Measurements from ENCODE around the gene HOXD8. TPM values are rescaled to one million over a fixed set of nuclear protein-coding genes. Genes with fewer than 3 reads are reported as not detected.

Gene HOXD8
- total RNA-seq, 1 donor, result 3.3 TPM

- no peaks in the 10 kb centered on the region for H3K9me3 ChIP-seq (ENCODE audit: low read depth, low read length)
- no peaks in the 10 kb centered on the region for H3K79me2 ChIP-seq (ENCODE audit: insufficient read depth, low read length)
- no peaks in the 10 kb centered on the region for H3K4me1 ChIP-seq (ENCODE audit: insufficient read depth, low read length)
- DNase-seq (ENCODE audit: insufficient read length, low spot score, missing footprints), result peak; percentile 80
- no peak overlapping the region for H3K4me2 ChIP-seq (ENCODE audit: insufficient read depth, low read length)
- H3K27me3 ChIP-seq (ENCODE audit: insufficient read depth, low read length), result peaks cover 91% of the 10 kb centered on the region
- no peak for TF ChIP-seq CTCF (IDR thresholded peaks at IDR 0.05; ENCODE audit: extremely low read depth, low read depth, low read length)
- no peaks in the 10 kb centered on the region for H4K20me1 ChIP-seq (ENCODE audit: insufficient read depth, low read length)
- H3K36me3 ChIP-seq (ENCODE audit: insufficient read depth, low read length), result no peaks in the 10 kb centered on the region
- no peak overlapping the region for H3K27ac ChIP-seq (ENCODE audit: low read depth, low read length)
- H2AFZ ChIP-seq (ENCODE audit: low read length), result no peak overlapping the region
- H3K4me3 ChIP-seq (ENCODE audit: insufficient read depth, low read length), result no peak overlapping the region
Observed at GRCh38 chr2:176109192-176109901, 20.2 kb upstream of the HOXD8 start.

GRCh38 chr2:176109946-176110345 is 19.6 kb upstream of the HOXD8 start:
- no peak for DNase-seq (ENCODE audit: insufficient read length, low spot score, missing footprints)
- Histone ChIP-seq H3K4me1 (ENCODE audit: insufficient read depth, low read length) (no peaks in the 10 kb centered on the region), H3K27ac (ENCODE audit: low read depth, low read length) (no peak overlapping the region), H4K20me1 (ENCODE audit: insufficient read depth, low read length) (no peaks in the 10 kb centered on the region), H3K4me2 (ENCODE audit: insufficient read depth, low read length) (no peak overlapping the region), H3K9me3 (ENCODE audit: low read depth, low read length) (no peaks in the 10 kb centered on the region), H3K27me3 (ENCODE audit: insufficient read depth, low read length) (peaks cover 91% of the 10 kb centered on the region), H3K4me3 (ENCODE audit: insufficient read depth, low read length) (no peak overlapping the region), H3K79me2 (ENCODE audit: insufficient read depth, low read length) (no peaks in the 10 kb centered on the region), H2AFZ (ENCODE audit: low read length) (no peak overlapping the region), H3K36me3 (ENCODE audit: insufficient read depth, low read length) (no peaks in the 10 kb centered on the region)
- TF ChIP-seq CTCF (IDR thresholded peaks at IDR 0.05; ENCODE audit: extremely low read depth, low read depth, low read length), result no peak

GRCh38 chr2:176110415-176111308 is 18.8 kb upstream of the HOXD8 start:
- Histone ChIP-seq H3K4me2 (ENCODE audit: insufficient read depth, low read length) (no peak overlapping the region), H3K27ac (ENCODE audit: low read depth, low read length) (no peak overlapping the region), H3K27me3 (ENCODE audit: insufficient read depth, low read length) (peaks cover 91% of the 10 kb centered on the region), H4K20me1 (ENCODE audit: insufficient read depth, low read length) (no peaks in the 10 kb centered on the region), H2AFZ (ENCODE audit: low read length) (no peak overlapping the region), H3K9me3 (ENCODE audit: low read depth, low read length) (no peaks in the 10 kb centered on the region), H3K79me2 (ENCODE audit: insufficient read depth, low read length) (no peaks in the 10 kb centered on the region), H3K36me3 (ENCODE audit: insufficient read depth, low read length) (no peaks in the 10 kb centered on the region), H3K4me3 (ENCODE audit: insufficient read depth, low read length) (no peak overlapping the region), H3K4me1 (ENCODE audit: insufficient read depth, low read length) (no peaks in the 10 kb centered on the region)
- TF ChIP-seq CTCF (IDR thresholded peaks at IDR 0.05; ENCODE audit: extremely low read depth, low read depth, low read length), result no peak
- DNase-seq (ENCODE audit: insufficient read length, low spot score, missing footprints), result no peak

- TF ChIP-seq CTCF (IDR thresholded peaks at IDR 0.05; ENCODE audit: extremely low read depth, low read depth, low read length), result peak; percentile 85
- Histone ChIP-seq H4K20me1 (ENCODE audit: insufficient read depth, low read length) (no peaks in the 10 kb centered on the region), H3K9me3 (ENCODE audit: low read depth, low read length) (no peaks in the 10 kb centered on the region), H3K4me1 (ENCODE audit: insufficient read depth, low read length) (no peaks in the 10 kb centered on the region), H3K27ac (ENCODE audit: low read depth, low read length) (no peak overlapping the region), H3K4me2 (ENCODE audit: insufficient read depth, low read length) (no peak overlapping the region), H3K4me3 (ENCODE audit: insufficient read depth, low read length) (no peak overlapping the region), H2AFZ (ENCODE audit: low read length) (no peak overlapping the region), H3K36me3 (ENCODE audit: insufficient read depth, low read length) (no peaks in the 10 kb centered on the region), H3K27me3 (ENCODE audit: insufficient read depth, low read length) (peaks cover 91% of the 10 kb centered on the region), H3K79me2 (ENCODE audit: insufficient read depth, low read length) (no peaks in the 10 kb centered on the region)
- peak; percentile 96 for DNase-seq (ENCODE audit: insufficient read length, low spot score, missing footprints)
Observed at GRCh38 chr2:176111309-176111663, 18.2 kb upstream of the HOXD8 start.
